PC-3 (cell line): ENCODE data around the gene HES1. TPM values are rescaled to one million over a fixed set of nuclear protein-coding genes. Genes with fewer than 3 reads are reported as not detected.

Source experiments
- ATAC-seq: fragments of 200-7000 bp; cut with Tn5 transposase; 2 replicates; pipeline ENCODE4 v1.9.1; 2020; ENCODE audit warnings: mild to moderate bottlenecking, moderate library complexity
- BruUV-seq: library from RNA; stranded (reverse); fragments of 400-500 nt; replicated peaks from 2 replicates; lab custom pipeline; 2021; lab: Mats Ljungman, UMichigan
- CTCF ChIA-PET: fragments of 300-600 bp; sonication (Branson Sonifier 250); formaldehyde crosslinking; loops from one replicate; lab custom pipeline; 2022; ENCODE audit warnings: antibody characterized with exemption; lab: Charles Lee
- POLR2A ChIA-PET: fragments of 300-600 bp; sonication (Branson Sonifier 250); formaldehyde crosslinking; loops from one replicate; lab custom pipeline; 2022; ENCODE audit warnings: antibody characterized with exemption; ENCODE audit not compliant: unreplicated experiment; lab: Charles Lee
- DNase-seq: peaks from one replicate; pipeline ENCODE4 v3.0.0-alpha.2; 2015
- H2AFZ ChIP-seq: fragments of 300-600 bp; sonication (generic); 2 replicates; pipeline ENCODE4 v1.6.0; 2016; ENCODE audit warnings: antibody characterized with exemption, low read length
- H3F3A ChIP-seq: fragments of 300-600 bp; sonication (generic); one replicate; pipeline ENCODE4 v1.6.0; 2017; ENCODE audit warnings: antibody characterized with exemption, low read length, control low read depth, mild to moderate bottlenecking; ENCODE audit not compliant: unreplicated experiment
- H3K27ac ChIP-seq: fragments of 300-600 bp; sonication (generic); 2 replicates; pipeline ENCODE4 v1.5.1; 2016; ENCODE audit warnings: mild to moderate bottlenecking, low read length
- H3K27me3 ChIP-seq: fragments of 300-600 bp; sonication (generic); 2 replicates; pipeline ENCODE4 v1.6.1; 2016; ENCODE audit warnings: low read length, mixed read lengths
- H3K36me3 ChIP-seq: fragments of 300-600 bp; sonication (generic); 2 replicates; pipeline ENCODE4 v1.6.1; 2016; ENCODE audit warnings: low read depth, mixed run types, low read length, mixed read lengths
- H3K4me1 ChIP-seq: fragments of 300-600 bp; sonication (generic); 2 replicates; pipeline ENCODE4 v1.5.1; 2016; ENCODE audit warnings: low read length; ENCODE audit not compliant: insufficient read depth
- H3K4me2 ChIP-seq: fragments of 300-600 bp; sonication (generic); 2 replicates; pipeline ENCODE4 v1.6.0; 2016; ENCODE audit warnings: low read length
- H3K4me3 ChIP-seq: fragments of 300-600 bp; sonication (generic); 2 replicates; pipeline ENCODE4 v1.5.1; 2016; ENCODE audit warnings: mild to moderate bottlenecking, low read length, mixed read lengths
- H3K79me2 ChIP-seq: fragments of 300-600 bp; sonication (generic); 2 replicates; pipeline ENCODE4 v1.6.1; 2017; ENCODE audit warnings: low read length, mixed read lengths
- H3K9ac ChIP-seq: fragments of 300-600 bp; sonication (generic); 2 replicates; pipeline ENCODE4 v1.6.0; 2016; ENCODE audit warnings: mild to moderate bottlenecking, low read length
- H3K9me2 ChIP-seq: fragments of 300-600 bp; sonication (generic); replicated peaks from 2 replicates; pipeline ENCODE4 v1.6.1; 2016; ENCODE audit warnings: mixed run types, low read length, mixed read lengths
- H3K9me3 ChIP-seq: fragments of 300-600 bp; sonication (generic); 2 replicates; pipeline ENCODE4 v1.6.1; 2016; ENCODE audit warnings: low read length, mixed read lengths
- H4K20me1 ChIP-seq: fragments of 300-600 bp; sonication (generic); 2 replicates; pipeline ENCODE4 v1.6.1; 2016; ENCODE audit warnings: low read length, mixed read lengths
- EZH2 ChIP-seq: fragments of 300-600 bp; sonication (generic); IDR thresholded peaks from one replicate; pipeline ENCODE4 v1.6.1; 2017; ENCODE audit warnings: antibody characterized with exemption, mild to moderate bottlenecking, low read length; ENCODE audit not compliant: unreplicated experiment
- EZH2phosphoT487 ChIP-seq: fragments of 300-600 bp; sonication (generic); IDR thresholded peaks from 2 replicates; pipeline ENCODE4 v1.6.1; 2018; ENCODE audit warnings: mild to moderate bottlenecking, antibody characterized with exemption, low read length, borderline replicate concordance
- intact Hi-C: fragments of 100-400 bp; cut with micrococcal nuclease; formaldehyde crosslinking; loops from 2 replicates; pipeline ENCODE4 v1.9.0; 2023
- total RNA-seq: library from RNA; depleted of rRNA; stranded (reverse); fragments of >200 nt; gene quantifications from 2 replicates; pipeline ENCODE4 v1.2.3, GENCODE V29; 2014
- TF ChIP-seq, protein P1 (sequence below): fragments of 300-600 bp; sonication (generic); conservative IDR thresholded peaks from 2 replicates; pipeline ENCODE4 v1.5.1; 2017; ENCODE audit warnings: antibody characterized with exemption, low read depth, mild to moderate bottlenecking, low read length

Gene HES1
- total RNA-seq, 1 experiment from 2014 or later = 906 TPM

DNA sequence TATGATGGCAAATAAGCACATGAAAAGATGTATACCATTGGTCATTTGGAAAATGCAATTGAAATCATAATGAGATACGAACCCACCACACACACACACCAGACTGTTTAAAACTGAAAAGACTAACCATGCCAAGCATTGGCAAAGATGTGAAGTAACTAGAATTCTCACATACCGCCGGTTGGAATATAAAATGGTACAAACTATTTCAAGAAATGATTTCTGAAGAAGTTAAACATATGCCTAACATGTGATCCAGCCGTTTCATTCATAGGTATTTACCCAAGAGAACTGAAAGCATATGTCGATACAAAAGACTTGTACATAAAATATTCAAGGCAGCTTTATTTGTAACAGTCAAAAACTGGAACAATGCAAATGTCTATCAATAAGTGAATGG lies 28.9 kb downstream of the HES1 start:
- Histone ChIP-seq H3K4me1 (0 out of 2 replicates have a peak, but pooled peaks cover 13% of the 10 kb centered on the region), H3F3A (no peaks in the 10 kb centered on the region), H3K79me2 (no peaks in the 10 kb centered on the region), H3K4me2 (no peak overlapping the region), H3K4me3 (no peak overlapping the region), H2AFZ (no peak overlapping the region), H3K27ac (no peak overlapping the region), H3K9ac (no peak overlapping the region), H4K20me1 (no peaks in the 10 kb centered on the region), H3K27me3 (no peaks in the 10 kb centered on the region), H3K9me3 (no peaks in the 10 kb centered on the region), H3K36me3 (no peaks in the 10 kb centered on the region), H3K9me2 (no peaks in the 10 kb centered on the region)
- ChIA-PET CTCF (no interaction called here), POLR2A (no interaction called here)
- no TSS peak for BruUV-seq
- intact Hi-C loops = no loop called here
- TF ChIP-seq, protein P1, sequence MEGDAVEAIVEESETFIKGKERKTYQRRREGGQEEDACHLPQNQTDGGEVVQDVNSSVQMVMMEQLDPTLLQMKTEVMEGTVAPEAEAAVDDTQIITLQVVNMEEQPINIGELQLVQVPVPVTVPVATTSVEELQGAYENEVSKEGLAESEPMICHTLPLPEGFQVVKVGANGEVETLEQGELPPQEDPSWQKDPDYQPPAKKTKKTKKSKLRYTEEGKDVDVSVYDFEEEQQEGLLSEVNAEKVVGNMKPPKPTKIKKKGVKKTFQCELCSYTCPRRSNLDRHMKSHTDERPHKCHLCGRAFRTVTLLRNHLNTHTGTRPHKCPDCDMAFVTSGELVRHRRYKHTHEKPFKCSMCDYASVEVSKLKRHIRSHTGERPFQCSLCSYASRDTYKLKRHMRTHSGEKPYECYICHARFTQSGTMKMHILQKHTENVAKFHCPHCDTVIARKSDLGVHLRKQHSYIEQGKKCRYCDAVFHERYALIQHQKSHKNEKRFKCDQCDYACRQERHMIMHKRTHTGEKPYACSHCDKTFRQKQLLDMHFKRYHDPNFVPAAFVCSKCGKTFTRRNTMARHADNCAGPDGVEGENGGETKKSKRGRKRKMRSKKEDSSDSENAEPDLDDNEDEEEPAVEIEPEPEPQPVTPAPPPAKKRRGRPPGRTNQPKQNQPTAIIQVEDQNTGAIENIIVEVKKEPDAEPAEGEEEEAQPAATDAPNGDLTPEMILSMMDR = no peak
- TF ChIP-seq EZH2phosphoT487 (no peak), EZH2 (no peak)
- DNase-seq (no peak), ATAC-seq (no peak)

DNA sequence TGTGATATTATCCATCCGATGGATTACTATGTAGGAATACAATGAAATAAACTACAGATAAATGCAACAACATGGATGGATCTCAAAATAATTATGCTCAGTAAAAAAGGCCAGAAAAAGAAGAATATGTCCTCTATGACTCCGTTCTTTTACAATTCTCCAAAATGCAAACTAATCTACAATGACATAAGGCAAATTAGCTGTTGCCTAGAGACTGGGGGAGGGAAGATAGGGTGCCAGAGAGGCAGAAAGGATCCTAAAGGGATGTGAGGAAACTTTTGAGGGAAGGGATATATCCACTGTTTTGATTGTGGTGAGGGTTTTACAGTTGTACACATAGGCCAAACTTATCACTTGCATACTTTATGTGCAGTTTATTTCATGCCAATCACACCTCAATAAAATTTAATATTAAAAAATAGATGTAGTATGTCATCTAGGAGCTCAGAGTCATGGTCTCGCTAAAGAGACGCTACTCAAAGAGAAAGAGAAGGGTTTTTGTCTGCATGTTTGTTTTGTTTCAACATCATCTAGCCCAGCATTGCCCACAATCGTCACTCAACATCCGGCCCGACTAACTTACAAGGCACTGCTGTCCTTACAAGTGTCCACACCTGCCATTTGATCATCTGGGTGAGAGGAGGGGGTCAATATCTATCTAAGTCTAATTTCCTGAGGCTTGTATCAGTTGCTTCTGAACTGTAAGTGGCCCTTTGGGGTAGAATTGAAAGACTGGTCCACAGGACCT lies 29.5 kb downstream of the HES1 start:
- ATAC-seq (no peak), DNase-seq (no peak)
- no peak overlapping the region for H3K4me3 ChIP-seq
- no peaks in the 10 kb centered on the region for H3K9me3 ChIP-seq
- no peaks in the 10 kb centered on the region for H3K27me3 ChIP-seq
- H3K9me2 ChIP-seq = no peaks in the 10 kb centered on the region
- no peak overlapping the region for H3K27ac ChIP-seq
- TF ChIP-seq, protein P1 = no peak
- no peak for TF ChIP-seq EZH2
- TF ChIP-seq EZH2phosphoT487 = no peak
- CTCF ChIA-PET = no interaction called here
- H4K20me1 ChIP-seq = no peaks in the 10 kb centered on the region
- H3F3A ChIP-seq = no peaks in the 10 kb centered on the region
- H3K4me2 ChIP-seq = no peak overlapping the region
- no TSS peak for BruUV-seq
- intact Hi-C loops = no loop called here
- H2AFZ ChIP-seq = no peak overlapping the region
- no peaks in the 10 kb centered on the region for H3K79me2 ChIP-seq
- no peaks in the 10 kb centered on the region for H3K36me3 ChIP-seq
- H3K4me1 ChIP-seq = 0 out of 2 replicates have a peak, but pooled peaks cover 10% of the 10 kb centered on the region
- no peak overlapping the region for H3K9ac ChIP-seq
- POLR2A ChIA-PET = interaction anchor here (0.6 kb wide), 1 partner anchor 34 kb away, joined by 4 read pairs; no protein-coding TSS in a partner anchor
